IPS-15b (cell line): ENCODE measurements around the gene CEP19.
"Not testable (repeated sequence)": the region's sequence is repeated elsewhere in the genome, so short reads cannot be mapped to it uniquely, and the experiment has no call there.

Experiments used
- H3K27me3 ChIP-seq: one replicate; pipeline ENCODE4 v1.6.1; 2013; ENCODE audit warnings: low read length; ENCODE audit not compliant: control insufficient read depth, insufficient read depth
- H3K36me3 ChIP-seq: one replicate; pipeline ENCODE4 v1.6.1; 2013; ENCODE audit warnings: low read length; ENCODE audit not compliant: control insufficient read depth, insufficient read depth
- H3K4me1 ChIP-seq: one replicate; pipeline ENCODE4 v1.6.1; 2013; ENCODE audit warnings: mild to moderate bottlenecking, low read length; ENCODE audit not compliant: control insufficient read depth, insufficient read depth
- H3K4me3 ChIP-seq: one replicate; pipeline ENCODE4 v1.5.1; 2013; ENCODE audit warnings: low read depth, low read length
- H3K9ac ChIP-seq: one replicate; pipeline ENCODE4 v1.6.1; 2013; ENCODE audit warnings: low read depth, mild to moderate bottlenecking, low read length
- H3K9me3 ChIP-seq: one replicate; pipeline ENCODE4 v1.6.1; 2013; ENCODE audit warnings: mild to moderate bottlenecking, low read length; ENCODE audit not compliant: control insufficient read depth, insufficient read depth

Gene CEP19, protein sequence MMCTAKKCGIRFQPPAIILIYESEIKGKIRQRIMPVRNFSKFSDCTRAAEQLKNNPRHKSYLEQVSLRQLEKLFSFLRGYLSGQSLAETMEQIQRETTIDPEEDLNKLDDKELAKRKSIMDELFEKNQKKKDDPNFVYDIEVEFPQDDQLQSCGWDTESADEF

DNA sequence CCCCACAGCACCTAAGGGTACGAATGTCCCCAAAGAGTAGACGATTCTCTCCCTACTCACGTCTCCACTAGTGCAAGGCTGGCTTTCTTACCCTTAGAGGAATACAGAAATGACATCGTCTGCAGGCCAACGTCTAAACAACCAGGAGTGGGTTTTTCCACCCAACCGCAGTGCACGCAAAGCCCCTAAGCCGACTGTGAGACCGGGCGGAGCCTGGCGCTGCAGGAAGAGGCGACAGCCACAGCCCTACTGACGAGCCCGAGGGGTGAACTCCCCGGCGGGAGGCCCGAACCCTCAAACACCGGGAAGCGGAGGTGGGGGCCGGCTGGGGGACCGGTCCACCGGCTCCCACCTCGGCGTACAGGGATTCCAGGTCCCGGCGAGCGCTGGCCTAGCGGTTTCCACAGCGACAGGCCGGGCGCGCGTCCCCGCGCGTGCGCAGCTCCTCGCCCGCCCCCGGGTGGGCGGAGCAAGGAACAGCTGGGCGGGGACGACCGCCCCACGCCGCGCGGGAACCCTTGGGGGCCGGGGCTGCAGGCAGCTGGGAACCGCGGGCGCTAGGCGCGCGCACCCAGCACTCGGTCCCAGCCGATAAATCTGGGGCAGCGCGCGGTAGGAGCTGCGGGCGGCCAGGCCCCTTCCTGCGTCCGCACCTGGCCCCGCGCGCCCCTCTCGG, at the start of gene CEP19, which contains the start of gene PIGX:
TSS of gene CEP19 (minus strand) at position 413 of the 676 bp plus-strand sequence. CDS start 3,593 bp downstream, outside the sequence.
TSS of gene PIGX (plus strand) at position 540 of the 676 bp plus-strand sequence.
- Histone ChIP-seq H3K9ac (peak within 1 kb of the TSS; percentile 9), H3K27me3 (no peaks in the 10 kb centered on the region), H3K9me3 (no peaks in the 10 kb centered on the region), H3K4me3 (peak within 1 kb of the TSS; percentile 93), H3K36me3 (no peaks in the 10 kb centered on the region), H3K4me1 (no peaks in the 10 kb centered on the region)

DNA sequence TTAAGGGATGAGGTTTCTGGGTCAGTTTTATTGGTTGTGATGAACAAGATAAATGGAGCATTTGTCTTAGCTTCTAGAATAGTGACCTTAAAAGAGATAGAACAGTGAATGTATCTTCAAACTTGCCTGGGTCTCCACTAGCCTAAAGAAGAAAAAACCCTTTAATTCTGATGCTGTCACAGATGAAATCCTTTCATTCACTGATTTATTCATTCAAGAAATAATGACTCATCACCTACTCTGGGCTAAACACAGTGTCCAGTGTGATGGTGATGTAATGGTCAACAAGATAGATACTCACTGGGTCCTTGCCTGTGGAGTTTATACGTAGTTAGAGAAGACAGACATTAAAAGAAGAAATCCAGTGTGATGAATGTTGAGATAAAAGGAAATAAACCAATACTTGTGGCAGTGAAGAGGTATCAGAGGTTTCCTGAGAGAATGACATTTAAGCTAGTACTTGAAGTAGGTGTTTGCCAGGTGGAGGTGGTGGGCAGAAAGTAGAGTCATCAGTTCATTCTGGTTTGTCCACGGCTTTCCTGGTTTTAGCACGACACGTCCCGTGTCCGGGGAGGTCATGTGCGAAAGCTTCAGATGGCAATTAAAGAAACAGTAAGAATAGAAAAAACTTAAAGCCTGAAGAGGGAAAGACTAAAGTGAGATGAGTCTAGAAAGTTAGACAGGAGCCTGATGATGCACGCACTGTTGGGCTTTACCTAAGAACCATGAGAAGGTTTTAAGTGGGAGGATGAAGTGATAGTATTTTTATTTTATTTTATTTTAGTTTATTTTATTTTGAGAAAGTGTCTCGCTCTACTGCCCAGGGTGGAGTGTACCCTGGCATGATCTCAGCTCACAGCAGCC, 46.1 kb upstream of the CEP19 start:
- Histone ChIP-seq H3K4me3 (no peak overlapping the region), H3K27me3 (no peaks in the 10 kb centered on the region), H3K36me3 (peaks cover 11% of the 10 kb centered on the region), H3K4me1 (no peaks in the 10 kb centered on the region), H3K9me3 (peaks cover 11% of the 10 kb centered on the region), H3K9ac (no peak overlapping the region)

DNA sequence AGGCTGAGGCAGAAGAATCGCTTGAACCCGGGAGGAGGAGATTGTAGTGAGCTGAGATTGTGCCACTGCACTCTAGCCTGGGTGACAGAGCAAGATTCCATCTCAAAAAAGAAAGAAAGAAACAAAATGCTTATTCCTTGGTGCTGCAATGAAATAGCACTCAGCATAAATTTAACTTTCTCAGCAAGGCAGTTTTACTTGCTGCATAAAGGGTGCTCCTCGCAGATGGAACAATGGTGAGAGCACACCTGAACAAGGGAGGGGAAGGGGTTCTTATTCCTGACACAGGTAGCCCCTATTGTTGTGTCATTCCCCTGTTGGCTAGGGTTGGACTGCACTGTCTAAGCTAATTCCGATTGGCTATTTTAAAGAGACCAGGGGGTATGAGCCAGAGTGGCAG, 44.7 kb upstream of the CEP19 start:
- peaks cover 11% of the 10 kb centered on the region for H3K9me3 ChIP-seq
- H3K27me3 ChIP-seq = no peaks in the 10 kb centered on the region
- no peaks in the 10 kb centered on the region for H3K4me1 ChIP-seq
- H3K9ac ChIP-seq = no peak overlapping the region
- peaks cover 11% of the 10 kb centered on the region for H3K36me3 ChIP-seq
- no peak overlapping the region for H3K4me3 ChIP-seq

DNA sequence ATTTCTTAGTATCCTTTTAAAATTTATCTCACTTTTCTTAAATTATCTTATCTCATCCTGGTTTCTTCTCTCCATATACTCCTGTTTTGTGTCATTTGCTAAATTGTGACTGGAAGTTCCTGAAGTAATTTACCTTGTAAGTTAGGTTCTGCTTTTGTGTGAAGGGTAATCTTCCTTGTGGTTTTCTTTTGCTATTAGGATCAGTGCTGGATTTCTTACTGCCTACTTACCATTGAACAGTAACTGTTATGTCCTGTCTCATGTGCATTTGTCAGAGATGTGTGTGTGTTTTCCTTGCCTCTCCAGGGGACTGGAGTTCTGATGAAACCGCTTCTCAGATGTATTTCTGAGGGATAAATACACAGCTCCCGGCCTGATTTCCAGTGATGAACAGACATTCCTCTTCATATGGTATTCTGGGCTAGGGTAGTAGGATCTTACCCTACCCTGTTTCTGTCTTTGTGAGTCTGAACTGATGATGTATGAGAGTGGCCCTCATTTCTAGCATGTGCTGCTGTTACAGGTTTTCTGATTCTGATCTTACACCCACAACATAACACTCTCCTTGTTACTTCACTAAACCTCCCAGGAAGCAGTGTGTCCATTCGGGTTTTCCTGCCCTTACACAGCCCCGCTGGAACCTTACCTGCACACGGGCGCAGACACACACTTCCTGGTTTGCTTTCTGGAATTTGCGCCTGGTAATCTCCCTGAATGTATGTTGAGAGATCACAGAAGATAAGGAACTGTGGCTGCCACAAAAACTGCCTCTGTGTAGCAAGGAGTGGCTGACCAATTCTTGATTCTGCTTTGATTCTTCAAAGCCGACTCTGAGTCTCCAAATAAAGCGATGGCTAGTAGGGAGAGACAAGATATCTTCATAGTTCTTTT, 42.3 kb upstream of the CEP19 start:
- Histone ChIP-seq H3K27me3 (no peaks in the 10 kb centered on the region), H3K36me3 (peaks cover 11% of the 10 kb centered on the region), H3K9ac (no peak overlapping the region), H3K9me3 (peaks cover 11% of the 10 kb centered on the region), H3K4me3 (no peak overlapping the region), H3K4me1 (no peaks in the 10 kb centered on the region)

DNA sequence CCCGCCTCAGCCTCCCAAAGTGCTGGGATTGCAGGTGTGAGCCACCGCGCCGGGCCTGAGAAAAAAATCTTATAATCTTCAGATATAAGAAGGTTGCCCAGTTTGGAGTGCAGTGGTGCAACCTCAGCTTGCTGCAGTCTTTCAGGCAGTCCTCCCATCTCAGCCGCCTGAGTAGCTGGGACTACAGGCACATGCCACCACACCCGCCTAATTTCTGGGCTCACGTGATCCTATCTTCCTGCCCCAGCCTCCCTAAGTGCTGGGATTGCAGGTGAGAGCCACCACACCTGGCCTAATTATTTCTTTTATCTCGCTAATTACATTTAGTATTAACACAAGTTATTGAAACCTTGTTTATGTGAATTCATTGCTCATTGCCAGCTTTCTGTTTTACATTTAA, 41.2 kb upstream of the CEP19 start:
- Histone ChIP-seq H3K36me3 (peaks cover 11% of the 10 kb centered on the region), H3K4me1 (no peaks in the 10 kb centered on the region), H3K27me3 (no peaks in the 10 kb centered on the region), H3K9ac (no peak overlapping the region), H3K4me3 (no peak overlapping the region), H3K9me3 (peaks cover 11% of the 10 kb centered on the region)

DNA sequence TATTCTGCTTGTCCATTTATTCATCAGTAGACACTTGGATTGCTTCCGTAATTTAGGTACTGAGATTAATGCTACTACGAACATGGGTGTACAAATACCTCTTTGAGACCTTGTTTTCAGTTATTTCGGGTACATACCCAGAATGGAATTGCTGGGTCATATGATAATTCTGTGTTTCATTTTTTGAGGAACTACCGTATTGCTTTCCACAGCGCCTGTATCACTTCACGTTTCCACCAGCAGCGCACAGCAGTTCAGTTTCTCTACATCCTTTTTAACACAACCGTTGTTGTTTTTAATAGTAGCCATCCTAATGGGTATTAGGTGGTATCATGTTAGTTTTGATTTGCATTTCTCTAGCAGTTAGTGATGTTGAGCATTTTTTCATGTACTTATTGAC, 37.1 kb upstream of the CEP19 start:
- H3K4me3 ChIP-seq = no peak overlapping the region
- H3K9me3 ChIP-seq = no peaks in the 10 kb centered on the region
- peaks cover 4% of the 10 kb centered on the region for H3K4me1 ChIP-seq
- no peaks in the 10 kb centered on the region for H3K27me3 ChIP-seq
- H3K9ac ChIP-seq = no peak overlapping the region
- peaks cover 5% of the 10 kb centered on the region for H3K36me3 ChIP-seq

DNA sequence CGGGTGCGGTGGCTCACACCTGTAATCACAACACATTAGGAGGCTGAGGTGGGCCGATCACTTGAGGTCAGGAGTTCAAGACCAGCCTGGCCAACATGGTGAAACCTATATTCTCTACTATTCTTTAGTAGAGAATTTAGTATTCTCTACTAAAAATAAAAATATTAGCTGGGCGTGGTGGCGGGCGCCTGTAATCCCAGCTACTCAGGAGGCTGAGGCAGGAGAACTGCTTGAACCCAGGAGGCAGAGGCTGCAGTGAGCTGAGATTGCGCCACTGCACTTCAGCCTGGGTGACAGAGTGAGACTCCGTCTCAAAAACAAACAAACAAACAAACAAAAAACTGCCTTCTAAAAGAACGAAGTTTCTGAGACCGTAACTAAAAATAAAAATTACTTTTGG, 31.5 kb upstream of the CEP19 start:
- H3K36me3 ChIP-seq, H3K4me1 ChIP-seq: not testable (repeated sequence)

DNA sequence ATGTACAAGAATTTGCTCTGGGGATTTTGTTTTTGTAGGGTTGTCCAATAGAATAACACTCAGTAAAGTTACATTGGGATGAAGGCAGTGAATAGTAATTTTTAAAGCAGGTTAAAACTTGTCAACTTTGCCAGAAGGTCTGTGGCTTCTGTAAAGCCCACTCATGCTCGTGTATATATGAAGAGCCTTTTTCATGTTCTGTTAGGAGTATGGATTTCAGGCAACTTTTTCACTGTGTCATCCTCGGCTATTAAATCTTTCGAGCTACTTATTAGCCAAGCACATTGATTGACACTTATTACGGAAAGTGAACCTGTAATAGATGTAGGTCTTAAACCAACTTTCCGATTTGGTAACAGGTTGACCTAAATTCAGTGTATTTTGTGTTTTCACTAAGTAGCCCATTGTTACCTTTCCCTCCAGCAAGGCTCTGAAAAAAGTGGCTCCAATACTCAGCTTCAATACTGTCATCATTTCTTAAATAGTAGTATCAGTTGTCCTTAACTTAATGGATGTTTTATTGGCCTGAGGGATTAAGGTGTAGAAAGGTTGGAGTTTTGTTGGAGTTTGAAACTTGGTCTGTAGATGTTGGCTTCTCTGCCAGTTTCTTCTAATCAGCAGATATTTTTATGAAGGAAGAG, 29.3 kb upstream of the CEP19 start:
- H3K27me3 ChIP-seq = no peaks in the 10 kb centered on the region
- H3K9me3 ChIP-seq = no peaks in the 10 kb centered on the region
- peak overlapping the region; percentile 89 for H3K4me3 ChIP-seq
- peaks cover 4% of the 10 kb centered on the region for H3K4me1 ChIP-seq
- no peaks in the 10 kb centered on the region for H3K36me3 ChIP-seq
- H3K9ac ChIP-seq = no peak overlapping the region

More for the DNA sequence above, 31.5 kb upstream of the CEP19 start:
- not testable (repeated sequence) for H3K9me3 ChIP-seq, H3K27me3 ChIP-seq, H3K4me3 ChIP-seq, H3K9ac ChIP-seq

DNA sequence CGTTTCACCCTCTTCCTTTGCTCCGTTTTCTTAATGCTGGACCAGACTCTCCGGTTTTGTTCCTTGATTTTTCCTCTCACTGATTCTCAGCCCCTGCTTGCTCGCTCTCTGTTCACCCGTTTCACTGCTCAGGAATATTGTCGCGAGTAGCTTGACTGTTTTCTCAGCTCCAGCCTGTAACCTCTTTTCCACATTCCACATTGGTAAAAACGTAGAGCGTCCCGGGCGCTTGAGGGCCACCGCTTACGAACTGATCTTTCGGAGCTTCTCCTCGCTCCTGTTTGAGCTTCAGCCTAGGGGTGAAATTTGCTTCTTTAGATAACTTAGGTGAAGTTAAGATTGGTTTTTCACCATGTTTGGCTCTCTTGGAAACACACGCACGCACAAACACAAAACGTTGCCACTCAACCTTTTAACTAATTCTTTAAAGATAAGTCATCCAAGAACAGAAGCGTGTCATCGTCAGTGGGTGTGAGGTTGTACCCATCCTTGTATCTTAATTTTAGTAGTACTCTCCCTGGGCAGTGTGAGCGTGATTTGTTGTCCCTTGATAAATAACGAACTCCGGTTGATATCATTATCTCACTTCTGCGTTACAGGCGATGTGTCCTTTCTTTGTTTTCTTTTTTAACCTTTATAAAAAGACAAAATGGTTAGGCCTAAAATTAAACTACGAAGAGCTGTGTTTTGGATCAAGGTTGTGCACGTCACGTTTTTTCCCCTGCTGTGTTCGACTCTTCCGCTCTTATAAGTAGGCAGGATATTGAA, 28.6 kb upstream of the CEP19 start:
- Histone ChIP-seq H3K36me3 (no peaks in the 10 kb centered on the region), H3K9me3 (no peaks in the 10 kb centered on the region), H3K27me3 (no peaks in the 10 kb centered on the region), H3K4me1 (peaks cover 4% of the 10 kb centered on the region), H3K4me3 (peak overlapping the region; percentile 89), H3K9ac (peak overlapping the region; percentile 98)

DNA sequence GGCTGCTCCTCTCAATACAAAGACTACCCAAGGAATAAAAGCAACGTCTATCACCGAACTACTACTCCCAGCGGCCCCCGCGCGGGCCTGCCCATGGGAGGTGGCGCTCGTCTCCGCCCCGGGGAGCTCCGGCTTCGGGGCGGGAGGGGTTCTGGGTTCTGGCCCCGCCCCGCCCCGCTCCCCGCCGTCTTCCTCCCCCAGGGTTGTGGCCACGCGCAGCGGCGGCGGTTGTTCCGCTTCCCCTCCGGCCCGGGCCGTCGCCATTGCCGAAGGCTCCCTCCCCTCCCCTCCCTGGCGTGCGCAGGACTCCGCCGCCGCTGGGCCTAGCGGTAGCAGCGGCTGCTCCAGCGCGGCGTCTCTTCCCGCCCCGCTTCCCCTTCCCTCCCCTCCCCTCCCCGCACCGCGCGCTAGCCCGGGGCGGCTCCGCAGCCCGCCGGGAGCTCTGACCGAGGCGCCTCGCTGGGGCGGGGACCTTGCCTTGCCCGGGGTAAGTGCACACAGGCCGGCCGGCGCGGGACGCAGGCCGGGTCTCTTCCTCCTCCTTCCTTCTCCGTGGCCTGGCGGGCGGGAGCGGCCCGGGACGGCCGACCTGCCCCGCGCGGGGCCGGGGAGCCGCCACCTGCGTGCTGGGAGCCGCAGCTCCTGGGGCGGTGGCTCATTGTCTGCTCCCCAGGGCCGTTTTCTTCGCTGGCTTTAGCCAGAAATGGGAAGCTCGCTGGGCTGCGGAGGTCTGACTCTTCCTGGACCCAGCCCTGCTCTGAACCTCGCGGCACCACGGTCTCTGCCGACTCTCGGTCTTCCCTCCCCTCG, 27.8 kb upstream of the CEP19 start, which contains the start of gene PAK2:
TSS of gene PAK2 (plus strand) at position 187 of the 810 bp plus-strand sequence. CDS start 42,790 bp downstream, outside the sequence.
- Histone ChIP-seq H3K9me3 (no peaks in the 10 kb centered on the region), H3K4me3 (peak within 1 kb of the TSS; percentile 89), H3K27me3 (no peaks in the 10 kb centered on the region), H3K36me3 (no peaks in the 10 kb centered on the region), H3K4me1 (peaks cover 4% of the 10 kb centered on the region), H3K9ac (peak within 1 kb of the TSS; percentile 98)
